GM04503 (cell line): ENCODE results near the gene SLC15A3.

ENCODE experiments used
- DNase-seq: peaks from one replicate; pipeline ENCODE4 v3.0.0-alpha.2; 2012; ENCODE audit warnings: low read depth

SLC15A3 gene

GRCh38 chr11:60951904-60952741, at the start of gene SLC15A3:
TSS of gene SLC15A3 (minus strand) at chr11:60952176. CDS start at chr11:60951551, 625 bp downstream.
- peak; percentile 12 for DNase-seq

GRCh38 chr11:61000426-61000825, 48.5 kb upstream of the SLC15A3 start:
- DNase-seq = no peak

- no peak for DNase-seq
These were observed 44.6 kb upstream of the SLC15A3 start for GRCh38 chr11:60996381-60997138.

GRCh38 chr11:60995798-60996197, 43.8 kb upstream of the SLC15A3 start:
- DNase-seq = no peak

GRCh38 chr11:60994541-60995080, 42.6 kb upstream of the SLC15A3 start:
- DNase-seq = no peak

- no peak for DNase-seq
These were observed 41.6 kb upstream of the SLC15A3 start for GRCh38 chr11:60993615-60994014.

GRCh38 chr11:60992842-60993409, 41.0 kb upstream of the SLC15A3 start:
- DNase-seq = no peak

- DNase-seq = no peak
These were observed 39.5 kb upstream of the SLC15A3 start for GRCh38 chr11:60991457-60991856.

- no peak for DNase-seq
These were observed 37.2 kb upstream of the SLC15A3 start for GRCh38 chr11:60989093-60989650.

- no peak for DNase-seq
These were observed 36.7 kb upstream of the SLC15A3 start for GRCh38 chr11:60988658-60989057.

- DNase-seq = no peak
These were observed 35.8 kb upstream of the SLC15A3 start for GRCh38 chr11:60987577-60988277.

GRCh38 chr11:60985991-60986915, 34.3 kb upstream of the SLC15A3 start:
- DNase-seq = no peak

- no peak for DNase-seq
These were observed 33.5 kb upstream of the SLC15A3 start for GRCh38 chr11:60985501-60985900.

- DNase-seq = no peak
These were observed 32.7 kb upstream of the SLC15A3 start for GRCh38 chr11:60984636-60985035.

GRCh38 chr11:60984149-60984548, 32.2 kb upstream of the SLC15A3 start:
- no peak for DNase-seq

GRCh38 chr11:60982184-60982583, 30.2 kb upstream of the SLC15A3 start:
- no peak for DNase-seq

GRCh38 chr11:60981515-60981914, 29.5 kb upstream of the SLC15A3 start:
- no peak for DNase-seq

GRCh38 chr11:60978546-60979380, 26.8 kb upstream of the SLC15A3 start:
- DNase-seq = no peak

- no peak for DNase-seq
These were observed 25.9 kb upstream of the SLC15A3 start for GRCh38 chr11:60977836-60978235.

- no peak for DNase-seq
These were observed 25.2 kb upstream of the SLC15A3 start for GRCh38 chr11:60977224-60977623.
